Activated CD8-positive, alpha-beta memory T cell treated with anti-CD3 and anti-CD28 coated beads for 48 hours (primary cell): ENCODE results near the gene IP6K2.

Experiments used
- DNase-seq, 3 experiments: peaks; one replicate each; pipeline ENCODE4 v3.0.0-alpha.2; 2020; ENCODE audit warnings: low read depth in 2 of 3, low spot score in 2 of 3

The IP6K2 gene

GRCh38 chr3:48689384-48689783 lies 27.6 kb downstream of the IP6K2 start:
- no peak for DNase-seq

- no peak for DNase-seq
Observed at GRCh38 chr3:48688737-48689075, 28.3 kb downstream of the IP6K2 start.

DNA sequence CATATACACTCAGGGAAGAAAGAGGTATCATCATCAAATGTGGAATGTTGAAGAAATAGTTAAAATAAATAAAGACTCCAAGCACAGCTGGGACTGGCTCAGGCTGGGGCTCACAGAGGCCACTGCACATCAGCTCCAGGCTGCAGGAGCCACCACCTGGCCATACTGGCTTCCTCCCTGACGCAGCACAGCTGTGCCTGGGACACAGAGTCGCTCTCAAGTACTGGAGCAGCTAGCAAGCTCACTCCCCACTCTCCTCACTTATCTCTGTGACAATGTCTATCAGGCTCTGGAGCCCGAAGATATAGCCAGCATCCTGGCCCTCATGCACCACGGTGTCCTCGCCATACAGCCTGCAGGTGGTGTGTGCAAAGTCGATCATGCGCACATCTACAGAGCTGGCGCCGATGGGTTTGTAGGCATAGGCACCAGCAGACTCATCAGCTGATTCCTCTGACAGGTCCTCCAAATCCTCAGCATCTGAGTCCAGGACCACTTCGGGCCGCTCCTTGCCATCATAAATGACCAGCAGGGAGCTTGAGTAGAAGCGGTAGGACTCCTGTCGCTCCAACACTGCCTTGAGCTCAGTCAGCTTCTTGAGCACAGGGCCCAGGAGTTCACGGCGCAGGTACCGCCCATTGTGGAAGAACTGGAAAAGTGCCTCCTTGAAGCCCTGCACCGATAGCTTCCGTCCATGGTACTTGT lies 28.8 kb downstream of the IP6K2 start:
- no peak for DNase-seq

DNA sequence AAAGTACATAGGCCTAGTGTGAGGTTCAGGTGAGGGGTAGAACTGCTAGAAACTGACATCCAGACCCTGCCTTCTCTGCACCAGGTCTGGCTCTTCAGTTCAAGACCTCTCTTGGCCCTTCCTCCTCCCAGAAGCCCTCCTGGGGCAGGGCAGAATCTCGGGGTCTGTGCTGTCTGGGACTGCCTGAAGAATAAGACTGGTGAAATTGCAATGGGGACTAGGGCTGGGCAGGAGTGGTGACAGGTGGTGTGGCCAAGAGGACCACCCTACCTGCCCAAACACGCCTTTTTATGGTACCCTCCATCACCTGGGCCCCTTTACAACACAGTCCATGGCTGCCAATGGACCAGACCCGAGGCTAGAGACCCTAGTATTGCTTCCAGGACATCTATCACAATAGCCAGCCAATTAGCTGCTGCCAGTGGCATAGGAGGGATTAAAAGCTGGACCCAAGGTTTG lies 29.8 kb downstream of the IP6K2 start:
- no peak for DNase-seq

DNA sequence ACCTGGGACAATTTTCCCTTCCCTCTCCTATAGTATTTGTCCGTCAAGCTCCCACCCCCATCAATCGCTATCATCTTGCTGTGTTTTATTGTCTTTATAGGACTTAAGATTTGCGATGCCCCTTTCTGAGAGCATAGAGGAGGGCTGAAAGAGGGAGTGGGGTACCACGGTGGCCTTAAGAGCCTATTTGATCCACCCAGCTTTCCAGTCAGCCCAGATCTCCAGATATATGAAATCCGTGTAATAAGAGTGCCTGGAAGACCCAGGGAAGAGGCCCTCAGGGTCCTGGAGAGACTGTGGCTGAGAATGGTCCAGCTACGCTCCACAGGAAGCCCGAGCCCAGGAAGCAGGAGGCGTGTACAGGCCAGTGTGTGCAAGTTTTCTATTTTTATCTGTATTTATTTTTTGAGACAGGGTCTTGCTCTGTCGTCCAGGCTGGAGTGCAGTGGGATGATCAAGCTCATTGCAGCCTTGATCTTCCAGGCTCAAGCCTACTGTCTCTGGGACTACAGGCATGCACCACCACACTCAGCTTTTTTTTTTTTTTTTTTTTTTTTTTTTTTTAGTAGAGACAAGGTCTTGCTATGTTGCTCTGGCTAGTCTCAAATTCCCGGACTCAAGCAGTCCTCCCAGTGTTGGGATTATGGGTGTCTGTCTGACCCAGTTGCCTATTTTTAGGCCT lies 30.3 kb downstream of the IP6K2 start:
- DNase-seq: no peak

DNA sequence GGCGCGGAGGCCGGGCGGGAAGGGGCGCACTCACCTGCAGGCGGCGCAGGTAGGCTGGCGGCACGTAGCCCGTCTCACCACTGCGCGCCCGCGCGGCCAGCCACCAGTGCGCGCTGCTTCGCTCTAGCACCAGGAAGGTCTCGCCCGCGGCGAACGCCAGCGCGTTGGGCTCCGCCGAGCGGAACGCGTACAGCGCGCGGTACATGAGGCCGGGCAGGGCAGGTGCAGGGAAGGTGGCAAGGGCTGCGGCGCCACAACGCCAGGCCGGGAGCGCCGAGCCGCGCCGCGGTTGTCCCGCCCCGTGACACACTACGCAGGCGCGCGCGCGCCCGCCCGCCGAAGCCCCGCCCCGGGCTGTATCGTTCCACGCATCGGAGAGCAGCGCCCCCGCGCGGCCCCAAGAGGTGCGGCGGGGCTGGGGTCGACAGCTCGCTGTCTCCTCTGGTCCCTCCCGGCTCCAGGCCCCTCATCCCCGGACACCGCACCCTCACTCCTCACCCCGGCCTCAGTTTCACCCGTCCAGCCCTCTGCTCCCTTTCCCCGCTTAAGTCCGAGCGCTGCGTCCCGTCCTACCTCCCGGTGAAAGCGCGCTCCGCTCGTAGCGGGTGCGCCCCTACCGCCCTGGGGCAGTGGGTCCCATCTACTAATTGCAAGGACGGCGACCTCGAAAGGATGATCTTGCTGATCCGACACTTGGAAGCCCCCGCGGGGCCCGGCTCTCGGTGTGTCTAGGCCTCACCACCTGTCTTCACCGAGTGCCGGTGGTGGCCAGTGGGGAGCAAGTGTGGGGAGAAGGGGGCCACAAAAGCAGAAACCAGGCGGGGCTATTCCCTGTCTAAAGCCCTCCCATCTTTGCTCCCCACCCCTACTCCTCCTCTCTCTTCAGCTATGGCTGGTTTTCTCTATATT lies 31.2 kb downstream of the IP6K2 start, which contains the start of gene NCKIPSD:
NCKIPSD (minus strand) TSS at position 313 of the 909 bp plus-strand sequence; CDS start at position 205, 108 bp downstream.
- peak; percentile 81 to 90 (median 84) for DNase-seq

GRCh38 chr3:48685293-48685602 lies 31.8 kb downstream of the IP6K2 start:
- DNase-seq: no peak

GRCh38 chr3:48684480-48685143 lies 32.4 kb downstream of the IP6K2 start:
- no peak for DNase-seq

DNA sequence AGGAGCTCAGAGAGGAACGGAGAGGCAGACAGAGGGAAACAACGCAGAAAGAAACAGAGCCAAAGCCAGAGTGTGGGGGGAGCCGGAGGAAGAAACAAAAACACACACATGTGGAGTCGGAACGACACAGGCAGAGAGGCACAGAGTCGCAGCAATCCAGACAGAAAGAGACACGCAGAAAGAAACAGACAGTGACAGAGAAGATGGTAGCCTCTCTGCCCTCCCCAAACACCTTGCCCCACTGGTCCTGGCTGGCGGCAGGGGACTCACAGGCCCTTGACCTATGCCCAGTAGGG lies 33.0 kb downstream of the IP6K2 start:
- no peak for DNase-seq

DNA sequence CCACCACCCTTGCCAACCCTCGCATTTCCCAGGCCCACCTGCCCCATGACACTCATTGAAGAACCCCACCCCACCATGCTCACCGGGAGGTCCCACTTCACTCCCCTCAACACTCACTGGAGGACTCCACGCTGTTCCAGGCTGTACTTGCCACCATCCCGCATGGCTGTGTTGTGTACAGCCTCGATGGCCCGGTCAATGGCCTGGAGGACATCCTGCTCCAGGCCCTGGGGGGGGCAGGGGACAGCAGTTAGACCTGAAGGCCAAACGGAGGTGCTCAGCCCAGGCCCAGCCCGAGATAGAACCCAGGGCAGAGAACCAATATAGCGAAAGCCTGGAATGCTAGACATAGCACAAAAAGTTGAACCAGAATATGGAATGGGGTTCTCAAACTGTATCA lies 34.2 kb downstream of the IP6K2 start:
- no peak for DNase-seq

DNA sequence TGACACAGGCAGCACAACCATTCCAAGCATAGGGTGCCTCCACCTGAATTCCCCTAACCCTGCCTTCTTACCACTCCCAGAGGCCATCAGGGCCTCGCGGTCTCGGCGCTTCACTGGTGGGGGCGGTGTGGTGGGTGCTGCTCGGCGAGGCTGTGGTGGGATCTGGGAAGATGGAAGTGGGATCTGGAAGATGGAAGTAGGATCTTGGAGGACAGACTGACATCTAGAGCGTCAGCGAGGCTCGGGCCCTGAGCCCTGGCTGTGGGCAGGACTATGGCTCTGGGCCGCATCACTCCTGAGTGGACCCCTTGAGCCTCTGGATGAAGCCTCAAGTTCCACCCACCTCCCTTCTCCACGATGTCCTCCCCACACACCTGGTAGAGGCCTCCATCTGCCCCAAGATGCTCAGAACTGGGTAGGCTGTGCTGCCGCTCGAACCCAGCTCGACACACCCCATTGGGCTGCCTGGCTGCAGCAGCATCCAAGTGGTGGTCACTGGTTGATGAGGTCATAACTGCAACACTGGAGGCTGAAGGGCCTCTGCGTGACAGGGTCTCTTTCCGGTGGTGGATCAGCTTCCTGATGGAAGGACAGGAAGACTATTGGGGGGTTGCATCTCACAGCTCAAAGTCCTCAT lies 34.9 kb downstream of the IP6K2 start:
- no peak for DNase-seq

DNA sequence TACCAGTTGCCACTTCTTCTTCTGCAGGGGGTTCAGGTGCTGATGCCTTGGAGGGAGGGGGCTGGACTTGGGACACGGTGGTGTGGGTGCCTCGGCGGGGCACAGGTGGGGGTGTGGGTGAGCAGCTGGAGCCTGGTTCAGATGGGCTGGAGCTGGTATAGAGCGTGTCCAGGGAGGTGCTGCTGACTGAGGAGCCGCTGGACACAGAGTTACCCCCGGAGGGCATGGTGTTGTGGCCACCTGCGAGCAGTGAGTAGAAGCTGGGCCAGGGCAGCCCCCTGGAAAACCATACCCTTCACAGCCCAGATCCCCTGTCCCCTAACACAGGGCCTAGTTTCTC lies 35.5 kb downstream of the IP6K2 start:
- no peak for DNase-seq

- no peak for DNase-seq
Observed at GRCh38 chr3:48680811-48681540, 36.0 kb downstream of the IP6K2 start.

- no peak for DNase-seq
Observed at GRCh38 chr3:48679411-48680391, 37.3 kb downstream of the IP6K2 start.

- no peak for DNase-seq
Observed at GRCh38 chr3:48678566-48679380, 38.2 kb downstream of the IP6K2 start.

DNA sequence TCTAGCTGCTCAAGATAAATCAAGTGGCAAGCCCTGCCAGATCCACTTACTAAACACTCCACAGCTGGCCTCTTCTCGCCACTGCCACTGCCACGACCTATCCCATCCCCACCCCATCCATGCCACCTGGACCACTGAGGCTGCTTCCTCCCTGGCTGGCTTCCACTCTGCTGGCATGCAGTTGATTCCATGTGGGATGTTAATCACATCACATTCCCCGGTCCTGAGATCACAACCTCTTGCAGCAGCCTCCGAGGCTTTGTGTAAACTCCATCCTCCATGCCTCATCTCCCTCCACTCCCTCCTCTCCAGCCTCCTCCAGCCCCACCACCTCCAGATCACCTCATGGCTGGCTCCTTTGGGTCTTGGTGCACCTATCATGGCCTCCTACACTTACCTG lies 39.0 kb downstream of the IP6K2 start:
- no peak for DNase-seq

- DNase-seq: no peak
Observed at GRCh38 chr3:48674505-48674904, 42.5 kb downstream of the IP6K2 start.

DNA sequence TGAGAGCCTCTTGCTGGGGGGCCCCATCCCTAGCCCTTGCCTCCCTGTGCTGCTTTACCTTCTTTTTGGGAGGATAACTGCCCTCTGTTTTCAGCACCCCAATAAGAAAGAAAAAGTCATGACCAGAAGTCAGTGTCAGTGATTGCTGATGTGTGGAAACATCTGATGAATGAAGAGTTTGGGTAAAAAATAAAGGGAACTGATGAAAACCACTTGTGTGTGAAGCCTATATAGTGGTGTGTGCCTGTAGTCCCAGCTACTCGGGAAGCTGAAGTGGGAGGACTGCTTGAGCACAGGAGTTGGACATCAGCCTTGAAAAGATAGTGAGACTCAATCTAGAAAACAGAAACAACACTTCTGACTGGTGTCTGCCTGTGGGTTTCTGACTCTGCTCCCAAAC lies 44.5 kb downstream of the IP6K2 start:
- DNase-seq: no peak

DNA sequence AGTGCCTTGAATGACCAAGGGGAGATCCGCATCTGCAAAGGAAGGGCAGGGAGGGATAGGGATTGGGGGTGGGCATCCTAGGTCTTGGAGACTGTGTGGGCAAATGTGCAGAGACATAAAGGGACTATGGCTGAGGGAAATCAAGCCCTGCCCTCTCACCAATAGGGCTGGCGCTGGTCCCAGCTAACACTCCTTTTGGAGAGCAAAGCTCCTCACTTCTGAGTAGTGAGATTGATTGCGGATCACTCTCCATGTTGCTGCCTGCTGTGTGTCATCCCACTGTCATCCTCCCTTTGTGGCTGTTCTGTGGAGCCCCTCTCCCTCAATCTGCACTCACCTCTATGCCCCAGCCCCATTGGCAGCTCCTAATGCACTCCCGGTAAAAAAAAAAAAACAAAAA lies 52.1 kb downstream of the IP6K2 start:
- no peak for DNase-seq
